NB4 (cell line): ENCODE data around the gene LAMTOR1.

Source experiments
- POLR2A ChIP-seq: IDR thresholded peaks from 2 replicates; pipeline ENCODE4 v1.6.1; 2011; ENCODE audit warnings: mild to moderate bottlenecking; ENCODE audit not compliant: insufficient read length; ENCODE audit errors: extremely low read depth
- TF ChIP-seq, protein P1 (sequence below): IDR thresholded peaks from one replicate; pipeline ENCODE4 v1.5.1; 2012; ENCODE audit warnings: low read depth, low read length

DNA sequence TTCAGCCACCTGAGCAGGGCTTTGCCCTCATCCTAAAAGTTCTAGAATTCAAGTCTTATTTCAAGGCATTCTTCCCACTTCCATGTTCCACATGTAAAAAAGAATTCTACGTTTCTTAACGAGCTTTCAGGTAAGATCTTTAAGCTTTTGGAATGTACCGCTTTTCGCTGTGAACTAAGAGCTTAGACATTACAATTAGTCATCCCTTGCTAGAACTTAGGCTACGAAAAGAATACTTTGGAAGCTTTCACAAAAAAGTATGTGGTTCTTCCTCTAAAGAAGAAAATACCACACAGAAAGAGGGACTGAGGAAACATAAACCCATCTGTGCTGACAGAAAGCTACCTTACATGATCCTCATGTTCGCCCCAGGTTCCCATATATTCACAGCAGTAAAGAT, 24.6 kb downstream of the LAMTOR1 start:
- TF ChIP-seq POLR2A, result no peak
- TF ChIP-seq, protein P1, sequence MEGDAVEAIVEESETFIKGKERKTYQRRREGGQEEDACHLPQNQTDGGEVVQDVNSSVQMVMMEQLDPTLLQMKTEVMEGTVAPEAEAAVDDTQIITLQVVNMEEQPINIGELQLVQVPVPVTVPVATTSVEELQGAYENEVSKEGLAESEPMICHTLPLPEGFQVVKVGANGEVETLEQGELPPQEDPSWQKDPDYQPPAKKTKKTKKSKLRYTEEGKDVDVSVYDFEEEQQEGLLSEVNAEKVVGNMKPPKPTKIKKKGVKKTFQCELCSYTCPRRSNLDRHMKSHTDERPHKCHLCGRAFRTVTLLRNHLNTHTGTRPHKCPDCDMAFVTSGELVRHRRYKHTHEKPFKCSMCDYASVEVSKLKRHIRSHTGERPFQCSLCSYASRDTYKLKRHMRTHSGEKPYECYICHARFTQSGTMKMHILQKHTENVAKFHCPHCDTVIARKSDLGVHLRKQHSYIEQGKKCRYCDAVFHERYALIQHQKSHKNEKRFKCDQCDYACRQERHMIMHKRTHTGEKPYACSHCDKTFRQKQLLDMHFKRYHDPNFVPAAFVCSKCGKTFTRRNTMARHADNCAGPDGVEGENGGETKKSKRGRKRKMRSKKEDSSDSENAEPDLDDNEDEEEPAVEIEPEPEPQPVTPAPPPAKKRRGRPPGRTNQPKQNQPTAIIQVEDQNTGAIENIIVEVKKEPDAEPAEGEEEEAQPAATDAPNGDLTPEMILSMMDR, result no peak
